ENCODE measurements around the gene ADISSP. TPM values are rescaled to one million over a fixed set of nuclear protein-coding genes. Genes with fewer than 3 reads are reported as not detected.
"Not testable (repeated sequence)": the region's sequence is repeated elsewhere in the genome, so short reads cannot be mapped to it uniquely, and the experiment has no call there.

ADISSP gene
- total RNA-seq, 1 experiment from 2014 or later: 66.6 TPM

DNA sequence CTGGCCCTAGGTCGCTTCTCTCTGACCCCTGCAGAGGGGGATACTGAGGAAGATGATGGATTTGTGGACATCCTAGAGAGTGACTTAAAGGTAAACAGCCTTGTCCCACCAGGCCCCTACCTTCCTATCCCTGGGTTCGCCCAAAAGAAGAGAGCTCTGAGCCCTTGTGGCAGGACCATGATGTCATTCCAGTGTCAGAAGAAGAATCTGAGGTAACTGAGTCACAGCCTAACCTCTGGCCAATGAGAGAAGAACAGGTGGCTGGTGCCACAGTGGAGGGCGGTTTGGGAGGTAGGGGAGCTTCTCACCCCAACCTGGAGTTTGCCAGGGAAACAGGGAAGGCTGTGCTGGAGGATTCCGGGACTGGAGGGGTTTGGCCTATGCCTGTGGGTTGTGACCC lies 33.7 kb upstream of the ADISSP start:
- H3K27me3 ChIP-seq: no peaks in the 10 kb centered on the region
- H3K9me3 ChIP-seq: no peaks in the 10 kb centered on the region
- no peak for DNase-seq
- no peak overlapping the region for H3K4me3 ChIP-seq
- peaks cover 54% of the 10 kb centered on the region for H3K36me3 ChIP-seq

DNA sequence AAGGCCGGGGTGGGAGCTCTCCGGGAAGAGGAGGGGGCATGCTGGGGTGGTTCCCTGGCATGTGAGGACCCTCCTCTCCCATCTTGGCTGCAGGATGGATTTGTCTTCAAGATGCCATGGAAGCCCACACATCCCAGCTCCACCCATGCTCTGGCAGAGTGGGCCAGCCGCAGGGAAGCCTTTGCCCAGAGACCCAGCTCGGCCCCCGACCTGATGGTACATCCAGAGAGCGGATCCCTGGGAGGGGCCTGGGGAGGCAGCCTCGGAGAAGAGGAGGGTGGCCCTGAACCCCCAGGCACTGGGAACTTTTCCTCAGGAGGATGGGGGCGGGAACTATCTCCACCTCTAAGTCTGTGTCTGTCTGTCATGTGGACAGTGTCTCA lies 33.3 kb upstream of the ADISSP start:
- Histone ChIP-seq H3K36me3 (peaks cover 50% of the 10 kb centered on the region), H3K4me3 (no peak overlapping the region), H3K27me3 (no peaks in the 10 kb centered on the region), H3K9me3 (no peaks in the 10 kb centered on the region)
- no peak for DNase-seq

DNA sequence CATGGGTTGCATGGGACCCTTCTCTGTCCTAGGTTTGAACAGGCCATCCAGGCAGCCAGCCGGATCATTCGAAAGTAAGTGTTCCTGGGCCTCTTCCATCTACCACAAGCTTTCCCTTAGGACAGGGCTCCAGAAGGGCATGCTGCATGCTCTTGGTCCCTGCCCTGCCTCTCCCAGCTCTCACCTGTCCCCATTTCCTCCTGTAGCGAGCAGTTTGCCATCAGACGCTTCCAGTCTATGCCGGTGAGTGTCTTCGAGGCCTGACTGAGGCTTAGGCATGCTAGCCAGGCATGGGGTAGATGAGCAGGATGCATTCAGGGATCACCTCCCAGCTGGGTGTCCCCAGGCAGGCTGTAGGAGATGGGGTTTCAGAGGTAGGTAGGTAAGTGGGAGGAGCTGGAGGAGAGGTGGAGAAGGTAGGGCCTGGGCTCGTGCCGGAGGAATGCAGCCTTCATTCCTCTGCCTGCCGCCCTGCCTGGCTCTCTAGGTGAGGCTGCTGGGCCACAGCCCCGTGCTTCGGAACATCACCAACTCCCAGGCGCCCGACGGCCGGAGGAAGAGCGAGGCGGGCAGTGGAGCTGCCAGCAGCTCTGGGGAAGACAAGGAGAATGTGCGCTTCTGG lies 32.8 kb upstream of the ADISSP start:
- DNase-seq: no peak
- Histone ChIP-seq H3K36me3 (peaks cover 45% of the 10 kb centered on the region), H3K9me3 (no peaks in the 10 kb centered on the region), H3K4me3 (no peak overlapping the region), H3K27me3 (no peaks in the 10 kb centered on the region)

DNA sequence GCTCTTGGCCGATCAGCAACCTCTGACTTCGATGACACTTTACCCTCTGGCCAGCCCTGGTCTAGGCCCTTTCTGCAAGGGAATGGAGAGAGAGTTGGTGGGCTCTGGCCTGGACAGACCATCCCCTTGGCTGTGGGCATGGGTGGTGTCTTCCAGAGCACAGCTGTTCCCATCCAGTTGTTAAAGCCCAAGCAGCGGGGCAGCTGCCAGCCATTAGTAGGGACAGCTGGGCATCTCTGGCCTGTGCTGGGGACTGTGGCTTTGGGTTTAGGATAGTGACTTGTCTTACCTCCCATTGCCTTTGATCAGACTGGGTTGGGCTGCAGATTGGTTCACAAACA lies 31.3 kb upstream of the ADISSP start:
- DNase-seq: no peak
- Histone ChIP-seq H3K9me3 (no peaks in the 10 kb centered on the region), H3K36me3 (peaks cover 38% of the 10 kb centered on the region), H3K4me3 (no peak overlapping the region), H3K27me3 (no peaks in the 10 kb centered on the region)

DNA sequence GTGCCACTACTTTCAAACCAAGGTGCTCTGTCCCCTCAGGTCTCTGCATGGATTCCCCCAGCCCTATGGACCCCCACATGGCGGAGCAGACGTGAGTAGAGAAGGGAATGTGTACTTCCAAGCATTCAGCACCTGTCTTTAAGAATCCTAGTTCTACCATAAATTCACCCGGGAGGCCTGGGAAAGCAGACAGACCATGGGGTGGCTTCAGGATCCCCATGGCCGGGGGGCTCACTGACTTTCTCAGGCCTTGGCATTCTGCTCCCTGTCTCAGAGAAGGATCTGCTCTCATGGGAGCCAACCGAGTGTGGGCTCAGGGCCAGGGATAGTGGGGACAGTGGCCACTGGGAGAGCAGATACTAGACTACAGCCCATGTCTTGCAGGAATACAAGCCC lies 30.8 kb upstream of the ADISSP start:
- H3K4me3 ChIP-seq: no peak overlapping the region
- no peaks in the 10 kb centered on the region for H3K9me3 ChIP-seq
- DNase-seq: no peak
- H3K36me3 ChIP-seq: peaks cover 34% of the 10 kb centered on the region
- no peaks in the 10 kb centered on the region for H3K27me3 ChIP-seq

DNA sequence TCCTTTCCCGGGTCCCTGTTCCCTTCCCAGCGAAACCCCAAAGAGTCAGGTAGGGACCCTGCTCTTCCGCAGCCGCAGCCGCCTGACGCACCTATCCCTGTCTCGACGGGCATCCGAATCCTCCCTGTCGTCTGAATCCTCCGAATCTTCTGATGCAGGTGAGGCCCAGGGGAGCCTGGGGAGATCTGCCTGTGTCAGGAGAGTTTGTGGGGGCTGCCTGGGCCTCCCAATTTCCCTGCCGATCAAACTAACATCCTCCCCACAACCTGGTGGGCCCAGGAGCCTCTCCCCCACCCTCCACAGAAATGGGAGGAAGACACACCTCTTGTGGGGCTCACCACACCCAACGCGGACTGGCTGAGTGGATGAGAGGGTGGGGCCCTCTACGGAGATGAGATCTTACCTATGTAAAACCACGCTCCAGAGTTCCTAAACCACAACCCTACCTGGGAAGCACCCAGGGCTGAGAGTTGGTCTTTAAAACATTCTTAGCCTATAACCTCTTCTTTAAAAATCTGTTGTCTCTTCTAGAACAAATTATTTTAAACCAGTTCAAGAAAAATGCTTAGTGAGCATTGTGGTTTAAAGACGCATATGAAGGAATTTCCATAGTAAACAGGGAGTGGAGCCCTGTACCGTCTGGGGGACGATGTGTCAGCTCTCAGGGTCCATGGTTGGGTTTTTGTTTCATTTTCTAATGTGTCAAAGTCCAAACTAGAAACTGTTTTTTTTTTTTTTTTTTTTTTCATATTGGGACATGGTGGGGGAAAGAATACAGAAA lies 30.2 kb upstream of the ADISSP start:
- Histone ChIP-seq H3K27me3 (no peaks in the 10 kb centered on the region), H3K4me3 (peak overlapping the region; percentile 70), H3K36me3 (peaks cover 32% of the 10 kb centered on the region), H3K9me3 (no peaks in the 10 kb centered on the region)
- DNase-seq: no peak

DNA sequence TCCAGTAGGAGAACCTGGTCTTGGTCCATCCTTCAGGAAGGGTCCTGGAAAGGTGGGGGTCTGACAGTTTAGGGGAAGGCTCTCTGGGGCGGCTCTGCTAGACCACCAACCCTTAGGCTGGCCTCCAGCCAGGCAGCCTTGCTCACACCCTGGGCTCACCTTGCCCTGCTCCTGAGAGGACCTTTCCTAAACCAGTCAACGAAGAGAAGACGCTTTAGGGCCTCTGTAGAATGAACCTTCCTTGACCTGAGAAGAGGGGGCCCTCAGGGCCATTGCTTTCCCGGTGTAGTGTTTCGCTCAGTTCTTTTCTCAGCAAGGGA lies 29.6 kb upstream of the ADISSP start:
- no peaks in the 10 kb centered on the region for H3K9me3 ChIP-seq
- DNase-seq: no peak
- H3K27me3 ChIP-seq: no peaks in the 10 kb centered on the region
- peaks cover 30% of the 10 kb centered on the region for H3K36me3 ChIP-seq
- H3K4me3 ChIP-seq: peak overlapping the region; percentile 70

DNA sequence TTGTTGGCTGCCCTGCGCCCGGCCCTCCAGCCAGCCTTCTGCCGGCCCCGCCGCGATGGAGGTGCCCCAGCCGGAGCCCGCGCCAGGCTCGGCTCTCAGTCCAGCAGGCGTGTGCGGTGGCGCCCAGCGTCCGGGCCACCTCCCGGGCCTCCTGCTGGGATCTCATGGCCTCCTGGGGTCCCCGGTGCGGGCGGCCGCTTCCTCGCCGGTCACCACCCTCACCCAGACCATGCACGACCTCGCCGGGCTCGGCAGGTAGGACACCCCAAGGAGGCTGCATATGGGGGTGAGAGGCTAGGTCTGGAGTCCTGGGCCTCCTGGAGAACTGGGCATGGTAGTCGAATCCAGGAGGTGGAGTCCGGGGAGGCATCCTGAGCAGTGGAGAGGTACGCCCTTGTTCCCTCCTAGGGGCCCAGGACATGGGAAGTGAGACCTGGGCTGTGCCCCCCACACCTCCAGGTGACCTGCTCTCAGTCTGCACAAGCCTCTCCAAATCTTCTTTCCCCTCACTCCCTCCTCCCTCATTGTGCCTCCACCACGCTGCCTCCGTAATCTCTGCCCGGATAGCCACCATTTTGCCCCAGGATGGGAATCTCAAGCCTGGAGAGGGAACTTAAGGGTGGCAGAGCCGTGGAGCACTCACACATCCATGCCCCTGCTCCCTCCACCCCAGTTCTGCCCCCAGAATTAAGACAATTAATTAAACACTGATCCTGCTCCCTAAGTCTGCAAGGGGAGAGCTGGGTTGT lies 29.1 kb upstream of the ADISSP start:
- DNase-seq: no peak
- H3K4me3 ChIP-seq: peak overlapping the region; percentile 70

DNA sequence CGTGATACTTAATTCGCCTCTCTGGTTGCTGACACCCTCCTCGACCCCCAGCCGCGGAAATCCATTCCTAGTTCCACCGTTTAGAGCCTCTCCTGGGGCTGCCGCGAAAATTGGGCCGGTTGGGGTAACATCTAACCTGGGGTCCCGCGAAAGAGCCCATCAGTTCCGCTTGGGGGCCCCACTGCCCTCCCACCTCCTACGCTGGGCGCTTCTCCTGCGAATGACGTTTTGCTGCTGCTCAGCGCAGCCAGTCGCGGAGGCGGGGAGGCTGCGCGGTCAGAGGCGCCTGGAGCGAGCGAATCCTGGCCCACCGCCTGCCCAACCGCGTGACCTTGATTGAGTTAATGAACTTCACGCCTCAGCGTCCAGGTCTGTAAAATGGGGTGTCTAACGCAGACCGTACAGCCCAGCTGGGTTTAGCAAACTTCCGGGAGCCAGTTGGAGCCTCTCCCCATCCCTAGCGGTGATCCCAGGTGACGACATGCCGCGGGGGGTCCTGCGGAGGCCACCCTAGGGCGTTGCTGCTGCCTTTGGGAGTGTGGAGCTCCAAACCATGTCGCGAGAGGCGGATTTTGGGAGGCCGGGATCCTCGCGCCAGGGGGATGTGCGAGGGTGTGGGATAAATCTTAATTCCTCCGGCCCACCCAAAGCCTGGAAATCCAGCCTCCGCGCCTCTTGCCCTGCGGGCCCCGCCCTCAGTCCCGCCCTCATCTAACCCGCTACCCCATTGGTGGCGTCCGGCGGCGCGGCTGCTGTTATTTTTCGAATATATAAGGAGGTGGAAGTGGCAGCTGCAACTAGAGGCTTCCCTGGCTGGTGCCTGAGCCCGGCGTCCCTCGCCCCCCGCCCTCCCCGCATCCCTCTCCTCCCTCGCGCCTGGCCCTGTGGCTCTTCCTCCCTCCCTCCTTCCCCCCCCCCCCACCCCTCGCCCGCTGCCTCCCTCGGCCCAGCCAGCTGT lies 28.2 kb upstream of the ADISSP start, which contains the start of gene CDC25B:
Gene CDC25B (plus strand): TSS at position 800 of the 958 bp plus-strand sequence. CDS start 222 bp downstream, outside the sequence.
- H3K27me3 ChIP-seq: no peaks in the 10 kb centered on the region
- peak; percentile 93 for DNase-seq
- H3K4me3 ChIP-seq: peak within 1 kb of the TSS; percentile 70
- peaks cover 20% of the 10 kb centered on the region for H3K36me3 ChIP-seq
- no peaks in the 10 kb centered on the region for H3K9me3 ChIP-seq

More for the DNA sequence above, 29.1 kb upstream of the ADISSP start:
- no peaks in the 10 kb centered on the region for H3K9me3 ChIP-seq
- no peaks in the 10 kb centered on the region for H3K27me3 ChIP-seq
- H3K36me3 ChIP-seq: peaks cover 27% of the 10 kb centered on the region

DNA sequence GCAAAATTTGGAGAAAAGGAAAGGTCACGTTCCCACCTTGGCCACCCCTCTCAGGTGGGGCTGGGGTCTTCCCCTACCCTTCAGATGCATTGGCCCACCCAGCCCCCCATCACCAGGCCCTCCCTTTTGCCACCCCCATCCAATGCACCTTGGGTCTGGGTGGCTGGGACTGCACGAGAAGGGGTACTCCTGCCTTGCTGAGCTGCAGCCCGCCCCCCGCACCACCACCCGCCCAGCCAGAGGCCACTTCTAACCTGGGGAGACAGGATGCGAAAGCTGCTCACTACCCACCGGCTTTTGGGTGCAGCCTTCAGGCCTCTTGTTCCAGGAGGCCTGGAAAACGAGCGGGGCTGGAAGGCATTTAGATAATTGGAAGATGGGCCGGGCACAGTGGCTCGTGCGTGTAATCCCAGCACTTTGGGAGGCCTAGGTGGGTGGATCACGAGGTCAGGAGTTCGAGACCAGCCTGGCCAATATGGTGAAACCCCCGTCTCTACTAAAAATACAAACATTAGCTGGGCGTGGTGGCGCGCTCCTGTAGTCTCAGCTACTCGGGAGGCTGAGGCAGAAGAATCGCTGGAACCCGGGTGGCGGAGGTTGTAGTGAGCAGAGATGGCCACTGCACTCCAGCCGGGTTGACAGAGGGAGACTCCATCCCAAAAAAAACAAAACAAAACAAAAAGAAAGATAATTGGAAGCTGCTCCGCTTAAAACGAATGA lies 27.3 kb upstream of the ADISSP start:
- Histone ChIP-seq H3K4me3 (peak overlapping the region; percentile 70), H3K36me3 (peaks cover 15% of the 10 kb centered on the region), H3K27me3 (no peaks in the 10 kb centered on the region), H3K9me3 (no peaks in the 10 kb centered on the region)
- DNase-seq: no peak

DNA sequence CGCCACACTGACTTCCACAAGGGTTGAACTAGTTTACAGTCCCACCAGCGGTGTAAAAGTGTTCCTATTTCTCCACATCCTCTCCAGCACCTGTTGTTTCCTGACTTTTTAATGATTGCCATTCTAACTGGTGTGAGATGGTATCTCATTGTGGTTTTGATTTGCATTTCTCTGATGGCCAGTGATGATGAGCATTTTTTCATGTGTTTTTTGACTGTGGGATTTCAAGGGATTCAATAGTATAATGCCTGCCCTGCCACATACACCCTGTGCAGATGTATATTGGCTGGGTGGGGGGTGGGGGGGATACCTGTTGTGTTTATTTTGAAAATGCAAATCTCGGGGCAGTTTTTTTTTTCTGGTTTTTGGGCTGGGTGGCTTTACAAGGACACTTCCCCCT lies 26.6 kb upstream of the ADISSP start:
- DNase-seq: not testable (repeated sequence)

DNA sequence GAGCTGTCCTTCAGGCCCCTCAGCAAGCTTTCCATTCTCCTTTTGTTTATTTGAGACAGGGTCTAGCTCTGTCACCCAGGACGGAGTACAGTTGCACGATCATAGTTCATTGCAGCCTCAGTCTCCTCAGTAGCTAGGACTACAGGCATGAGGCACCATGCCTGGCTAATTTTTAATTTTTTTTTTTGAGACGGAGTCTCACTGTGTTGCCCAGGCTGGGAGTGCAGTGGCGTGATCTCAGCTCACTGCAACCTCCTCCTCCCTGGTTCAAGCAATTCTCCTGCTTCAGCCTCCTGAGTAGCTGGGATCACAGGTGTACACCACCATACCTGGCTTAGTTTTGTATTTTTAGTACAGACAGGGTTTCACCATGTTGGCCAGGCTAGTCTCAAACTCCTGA lies 21.6 kb upstream of the ADISSP start:
- DNase-seq, H3K36me3 ChIP-seq: not testable (repeated sequence)

More for the DNA sequence above, 26.6 kb upstream of the ADISSP start:
- not testable (repeated sequence) for H3K27me3 ChIP-seq, H3K4me3 ChIP-seq, H3K9me3 ChIP-seq
- H3K36me3 ChIP-seq: peaks cover 13% of the 10 kb centered on the region

DNA sequence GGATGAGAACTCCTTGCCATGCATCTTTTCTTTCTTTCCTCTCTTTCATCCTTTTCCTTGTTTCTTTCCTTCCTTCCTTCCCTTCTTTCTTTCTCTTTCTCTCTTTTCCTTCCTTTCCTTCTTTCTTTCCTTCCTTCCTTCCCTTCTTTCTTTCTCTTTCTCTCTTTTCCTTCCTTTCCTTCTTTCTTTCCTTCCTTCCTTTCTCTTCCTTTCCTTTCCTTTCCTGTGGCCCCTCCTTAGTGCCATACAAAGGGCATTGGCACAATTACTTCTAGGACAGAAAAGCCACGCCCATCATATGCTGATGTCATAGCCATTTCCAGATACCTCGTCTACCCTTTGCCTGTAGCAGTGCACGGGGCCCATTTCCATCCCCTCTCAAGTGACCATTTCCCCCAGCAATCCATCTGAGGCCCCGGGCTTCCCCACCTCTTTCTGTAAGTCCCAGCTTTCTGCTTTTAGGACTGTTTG lies 21.2 kb upstream of the ADISSP start:
- Histone ChIP-seq H3K9me3 (no peaks in the 10 kb centered on the region), H3K36me3 (peaks cover 9% of the 10 kb centered on the region)
- no peak for DNase-seq

More for the DNA sequence above, 21.6 kb upstream of the ADISSP start:
- H3K27me3 ChIP-seq, H3K4me3 ChIP-seq, H3K9me3 ChIP-seq: not testable (repeated sequence)

DNA sequence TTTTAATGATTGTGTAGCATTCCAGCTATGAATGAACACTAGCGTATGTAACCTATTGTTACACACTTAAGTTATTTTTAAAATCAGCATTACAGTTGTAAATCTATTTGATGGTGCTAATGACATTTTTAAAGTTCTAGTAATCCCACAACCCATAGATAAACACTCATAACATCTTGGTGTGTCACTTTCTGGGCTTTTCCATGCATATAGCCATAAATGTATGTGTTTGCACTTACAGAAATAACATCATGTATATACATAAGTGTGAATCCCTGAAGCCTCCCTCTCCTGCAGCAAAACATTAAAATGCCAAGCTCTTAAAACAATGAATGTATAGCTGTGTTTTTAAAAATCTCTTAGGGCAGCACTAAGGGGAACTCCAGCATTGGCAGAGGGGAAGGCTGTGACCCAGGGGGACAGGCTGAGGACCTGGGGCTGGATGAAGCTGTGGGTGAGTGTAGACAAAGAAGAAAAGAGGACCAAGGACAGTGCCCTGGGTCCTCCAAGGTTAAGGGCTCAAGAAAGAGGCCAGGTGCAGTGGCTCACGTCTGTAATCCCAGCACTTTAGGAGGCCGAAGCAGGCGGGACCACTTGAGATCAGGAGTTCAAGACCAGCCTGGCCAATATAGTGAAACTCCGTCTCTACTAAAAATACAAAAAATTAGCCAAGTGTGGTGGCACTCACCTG lies 19.9 kb upstream of the ADISSP start:
- Histone ChIP-seq H3K4me3 (peak overlapping the region; percentile 38), H3K27me3 (no peaks in the 10 kb centered on the region), H3K9me3 (no peaks in the 10 kb centered on the region), H3K36me3 (peaks cover 9% of the 10 kb centered on the region)
- no peak for DNase-seq

More for the DNA sequence above, 21.2 kb upstream of the ADISSP start:
- Histone ChIP-seq H3K4me3 (no peak overlapping the region), H3K27me3 (no peaks in the 10 kb centered on the region)

DNA sequence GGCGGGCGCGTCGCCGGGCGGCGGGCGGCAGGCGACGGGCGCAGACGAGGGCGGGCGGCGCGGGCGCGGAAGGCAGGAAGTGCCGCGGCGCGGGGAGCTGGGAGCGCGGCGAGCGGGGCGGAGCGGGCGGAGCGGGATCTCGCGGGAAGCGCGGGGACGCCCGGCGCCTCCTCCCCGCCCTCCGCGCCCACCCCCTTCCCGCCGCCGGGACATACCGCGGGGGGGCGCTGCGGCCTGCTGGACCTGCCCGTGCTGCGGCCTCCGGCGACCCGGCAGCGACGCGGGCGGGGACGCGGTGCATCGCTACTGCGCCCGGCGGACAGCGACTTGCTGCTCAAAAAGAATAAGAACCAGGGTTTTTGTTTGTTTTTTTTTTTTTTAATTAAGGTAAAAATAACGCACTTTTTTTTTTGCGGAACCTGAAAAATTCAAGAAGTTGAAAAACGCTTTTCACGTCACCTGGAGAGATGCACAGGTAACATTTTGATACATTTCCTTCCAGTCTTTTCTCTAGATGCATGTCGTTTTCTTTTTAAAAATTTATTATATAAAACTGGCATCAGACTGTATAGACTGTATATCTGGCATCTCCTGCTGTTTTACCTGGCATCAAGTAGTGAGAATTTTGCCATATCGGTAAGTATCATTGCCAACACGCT lies 19.2 kb upstream of the ADISSP start, which contains the start of gene CENPB:
Gene CENPB (minus strand): TSS at position 76 of the 659 bp plus-strand sequence. CDS start 257 bp downstream, outside the sequence.
- peak within 1 kb of the TSS; percentile 60 for H3K4me3 ChIP-seq
- H3K9me3 ChIP-seq: no peaks in the 10 kb centered on the region
- peak; percentile 78 for DNase-seq
- H3K36me3 ChIP-seq: peaks cover 11% of the 10 kb centered on the region
- H3K27me3 ChIP-seq: no peaks in the 10 kb centered on the region

All from MG63 (cell line).